MM.1S (cell line): ENCODE data around the gene LRRC17.
"Not testable (repeated sequence)": the region's sequence is repeated elsewhere in the genome, so short reads cannot be mapped to it uniquely, and the experiment has no call there.

Experiments
- DNase-seq: peaks from one replicate; pipeline ENCODE4 v3.0.0-alpha.2; 2015
- H2AFZ ChIP-seq: fragments of 300-600 bp; sonication (generic); 2 replicates; pipeline ENCODE4 v1.6.0; 2016; ENCODE audit warnings: antibody characterized with exemption, low read length
- H3F3A ChIP-seq: fragments of 300-600 bp; sonication (generic); 2 replicates; pipeline ENCODE4 v1.6.1; 2016; ENCODE audit warnings: mild to moderate bottlenecking, antibody characterized with exemption, low read length, moderate library complexity, mixed read lengths; ENCODE audit not compliant: insufficient read depth
- H3K27ac ChIP-seq: fragments of 300-600 bp; sonication (generic); 2 replicates; pipeline ENCODE4 v1.5.1; 2016; ENCODE audit warnings: mild to moderate bottlenecking, low read length
- H3K27me3 ChIP-seq: fragments of 300-600 bp; sonication (generic); replicated peaks from 2 replicates; pipeline ENCODE4 v1.6.0; 2016; ENCODE audit warnings: low read length; ENCODE audit not compliant: insufficient read depth
- H3K36me3 ChIP-seq: fragments of 300-600 bp; sonication (generic); replicated peaks from 2 replicates; pipeline ENCODE4 v1.6.1; 2016; ENCODE audit warnings: mild to moderate bottlenecking, low read length, mixed read lengths; ENCODE audit not compliant: insufficient read depth
- H3K4me1 ChIP-seq: fragments of 300-600 bp; sonication (generic); 2 replicates; pipeline ENCODE4 v1.6.1; 2016; ENCODE audit warnings: low read length, mixed read lengths
- H3K4me2 ChIP-seq: fragments of 300-600 bp; sonication (generic); 2 replicates; pipeline ENCODE4 v1.6.0; 2016; ENCODE audit warnings: low read depth, low read length
- H3K4me3 ChIP-seq: fragments of 300-600 bp; sonication (generic); 2 replicates; pipeline ENCODE4 v1.5.1; 2016; ENCODE audit warnings: low read length, mixed read lengths
- H3K79me2 ChIP-seq: fragments of 300-600 bp; sonication (generic); 2 replicates; pipeline ENCODE4 v1.6.1; 2016; ENCODE audit warnings: mixed run types, low read length, mixed read lengths
- H3K9ac ChIP-seq: fragments of 300-600 bp; sonication (generic); 2 replicates; pipeline ENCODE4 v1.6.1; 2016; ENCODE audit warnings: low read length, mixed read lengths
- H3K9me2 ChIP-seq: fragments of 300-600 bp; sonication (generic); replicated peaks from 2 replicates; pipeline ENCODE4 v1.6.1; 2016; ENCODE audit warnings: mild to moderate bottlenecking, low read length, mixed read lengths; ENCODE audit not compliant: insufficient read depth
- H3K9me3 ChIP-seq: fragments of 300-600 bp; sonication (generic); replicated peaks from 2 replicates; pipeline ENCODE4 v1.6.1; 2016; ENCODE audit warnings: mild to moderate bottlenecking, low read length, mixed read lengths; ENCODE audit not compliant: insufficient read depth
- H4K20me1 ChIP-seq: fragments of 300-600 bp; sonication (generic); 2 replicates; pipeline ENCODE4 v1.6.1; 2016; ENCODE audit warnings: mild to moderate bottlenecking, low read length, moderate library complexity, mixed read lengths; ENCODE audit not compliant: insufficient read depth
- CTCF ChIP-seq: fragments of 300-600 bp; sonication (generic); IDR thresholded peaks from 2 replicates; pipeline ENCODE4 v1.5.1; 2016; ENCODE audit warnings: antibody characterized with exemption, low read length, mixed read lengths
- EZH2 ChIP-seq: fragments of 300-600 bp; sonication (generic); optimal IDR thresholded peaks from 2 replicates; pipeline ENCODE3; 2017; ENCODE audit warnings: low read depth, mild to moderate bottlenecking, antibody characterized with exemption, low read length, mixed read lengths
- EZH2phosphoT487 ChIP-seq: fragments of 300-600 bp; sonication (generic); IDR thresholded peaks from 2 replicates; pipeline ENCODE4 v1.6.1; 2018; ENCODE audit warnings: antibody characterized with exemption, low read length

The LRRC17 gene

DNA sequence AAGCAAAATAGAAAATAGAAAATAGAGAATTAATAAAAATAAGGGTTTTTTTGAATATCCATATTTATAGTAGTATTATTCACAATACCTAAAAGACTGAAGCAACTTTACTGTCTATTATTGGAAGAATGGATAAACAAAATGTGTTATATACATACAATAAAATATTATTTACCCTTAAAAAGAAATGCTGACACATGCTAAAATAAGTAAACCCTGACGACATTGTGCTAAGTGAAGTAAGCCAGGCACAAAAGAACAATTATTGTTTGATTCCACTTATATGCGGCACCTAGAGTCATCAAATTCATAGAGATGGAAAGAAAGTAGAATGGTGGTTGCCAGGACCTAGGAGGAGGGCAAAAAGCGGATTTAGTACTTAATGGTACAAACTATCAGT lies 39.0 kb downstream of the LRRC17 start:
- Histone ChIP-seq H3K79me2 (no peaks in the 10 kb centered on the region), H4K20me1 (no peaks in the 10 kb centered on the region), H3K27ac (no peak overlapping the region), H3K4me2 (no peak overlapping the region), H3K9me3 (no peaks in the 10 kb centered on the region), H2AFZ (no peak overlapping the region), H3K4me1 (no peaks in the 10 kb centered on the region), H3K9ac (no peak overlapping the region), H3K36me3 (no peaks in the 10 kb centered on the region), H3K9me2 (no peaks in the 10 kb centered on the region), H3K27me3 (no peaks in the 10 kb centered on the region), H3F3A (no peaks in the 10 kb centered on the region), H3K4me3 (no peak overlapping the region)
- TF ChIP-seq EZH2, result no peak
- no peak for TF ChIP-seq EZH2phosphoT487
- no peak for TF ChIP-seq CTCF
- DNase-seq, result no peak

DNA sequence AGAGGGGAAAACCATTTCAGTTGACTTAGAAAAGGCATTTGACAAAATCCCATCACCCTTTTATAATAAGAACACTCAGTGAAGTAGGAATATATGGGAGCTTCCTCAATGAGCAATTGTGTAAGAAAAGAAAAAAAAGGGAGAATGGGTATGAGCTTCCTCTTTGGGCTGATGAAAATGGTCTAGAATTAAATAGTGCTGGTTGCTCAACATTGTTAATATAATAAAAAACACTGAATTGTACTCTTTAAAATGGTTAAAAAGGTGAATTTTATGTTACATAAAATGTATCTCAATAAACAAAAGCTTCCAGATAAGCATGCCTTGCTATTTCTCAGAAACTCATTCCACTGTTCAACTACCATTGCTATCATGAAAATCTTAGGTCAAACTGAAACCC lies 40.6 kb downstream of the LRRC17 start:
- H3K4me2 ChIP-seq, result no peak overlapping the region
- no peaks in the 10 kb centered on the region for H3K9me3 ChIP-seq
- H3K9ac ChIP-seq, result no peak overlapping the region
- H3K27me3 ChIP-seq, result no peaks in the 10 kb centered on the region
- DNase-seq, result no peak
- no peaks in the 10 kb centered on the region for H3K9me2 ChIP-seq
- H3K36me3 ChIP-seq, result no peaks in the 10 kb centered on the region
- H3K79me2 ChIP-seq, result no peaks in the 10 kb centered on the region
- H2AFZ ChIP-seq, result no peak overlapping the region
- no peak for TF ChIP-seq CTCF
- TF ChIP-seq EZH2phosphoT487, result no peak
- TF ChIP-seq EZH2, result no peak
- H3K4me1 ChIP-seq, result no peaks in the 10 kb centered on the region
- H3F3A ChIP-seq, result no peaks in the 10 kb centered on the region
- no peak overlapping the region for H3K27ac ChIP-seq
- no peaks in the 10 kb centered on the region for H4K20me1 ChIP-seq
- no peak overlapping the region for H3K4me3 ChIP-seq

DNA sequence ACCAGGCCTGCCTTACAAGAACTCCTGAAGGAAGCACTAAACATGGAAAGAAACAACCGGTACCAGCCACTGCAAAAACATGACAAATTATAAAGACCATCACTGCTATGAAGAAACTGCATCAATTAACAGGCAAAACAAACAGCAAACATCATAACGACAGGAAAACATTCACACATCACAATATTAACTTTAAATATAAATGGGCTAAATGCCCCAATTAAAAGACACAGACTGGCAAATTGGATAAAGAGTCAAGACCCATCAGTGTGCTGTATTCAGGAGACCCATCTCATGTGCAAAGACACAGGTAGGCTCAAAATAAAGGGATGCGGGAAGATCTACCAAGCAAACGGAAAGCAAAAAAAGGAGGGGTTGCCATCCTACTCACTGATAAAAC lies 41.6 kb downstream of the LRRC17 start:
- not testable (repeated sequence) for H3F3A ChIP-seq, DNase-seq, H3K9me3 ChIP-seq, H3K27me3 ChIP-seq, H3K4me3 ChIP-seq, H3K27ac ChIP-seq, H4K20me1 ChIP-seq, H3K36me3 ChIP-seq, H3K9ac ChIP-seq, H3K9me2 ChIP-seq, H3K79me2 ChIP-seq, H3K4me2 ChIP-seq, H3K4me1 ChIP-seq, H2AFZ ChIP-seq

- not testable (repeated sequence) for H3K36me3 ChIP-seq, H3K4me1 ChIP-seq, H3F3A ChIP-seq, H3K9ac ChIP-seq, H3K4me3 ChIP-seq, DNase-seq, H2AFZ ChIP-seq, H3K4me2 ChIP-seq, H3K9me2 ChIP-seq, H3K79me2 ChIP-seq, H3K27ac ChIP-seq, H4K20me1 ChIP-seq, H3K27me3 ChIP-seq, H3K9me3 ChIP-seq
These were observed 45.2 kb downstream of the LRRC17 start for GRCh38 chr7:102958004-102958403.

DNA sequence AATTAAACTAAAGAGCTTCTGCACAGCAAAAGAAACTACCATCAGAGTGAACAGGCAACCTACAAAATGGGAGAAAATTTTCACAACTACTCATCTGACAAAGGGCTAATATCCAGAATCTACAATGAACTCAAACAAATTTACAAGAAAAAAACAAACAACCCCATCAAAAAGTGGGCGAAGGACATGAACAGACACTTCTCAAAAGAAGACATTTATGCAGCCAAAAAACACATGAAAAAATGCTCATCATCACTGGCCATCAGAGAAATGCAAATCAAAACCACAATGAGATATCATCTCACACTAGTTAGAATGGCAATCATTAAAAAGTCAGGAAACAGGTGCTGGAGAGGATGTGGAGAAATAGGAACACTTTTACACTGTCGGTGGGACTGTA lies 49.2 kb downstream of the LRRC17 start:
- not testable (repeated sequence) for H3K9ac ChIP-seq, H3K36me3 ChIP-seq, H4K20me1 ChIP-seq, DNase-seq, H3F3A ChIP-seq, H3K9me2 ChIP-seq, H3K27me3 ChIP-seq, H3K4me3 ChIP-seq, H3K27ac ChIP-seq, H3K79me2 ChIP-seq, H3K9me3 ChIP-seq, H3K4me2 ChIP-seq, H3K4me1 ChIP-seq, H2AFZ ChIP-seq
